Measurements from ENCODE around the gene TCERG1L.

Gene TCERG1L

DNA sequence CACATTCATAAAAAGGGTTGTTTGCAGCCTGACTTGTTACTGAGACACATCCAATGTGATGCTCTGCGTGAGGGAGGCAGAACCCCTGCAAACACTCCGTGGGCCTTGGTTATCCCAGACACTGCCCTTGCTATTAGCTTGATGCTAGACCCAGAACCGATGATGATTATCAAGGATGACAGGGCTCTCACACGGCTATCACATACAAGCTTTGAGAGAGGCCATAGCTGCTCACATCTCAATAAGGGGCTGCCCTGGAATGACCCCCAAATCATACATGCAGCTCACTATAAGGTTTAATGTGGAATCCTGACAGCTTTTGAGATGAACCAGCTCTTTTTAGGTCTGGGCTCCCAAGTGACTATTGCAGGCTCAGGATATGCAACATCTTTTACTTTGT lies 44.4 kb upstream of the TCERG1L start:
- no peak for TF ChIP-seq CEBPB (IDR thresholded peaks at IDR 0.05)
- no peak for TF ChIP-seq CREB1 (IDR thresholded peaks at IDR 0.05; ENCODE audit: low read depth)
- no peak for TF ChIP-seq FOXM1 (IDR thresholded peaks at IDR 0.05; ENCODE audit: borderline replicate concordance, low read depth)
- no peak for TF ChIP-seq RAD21 (IDR thresholded peaks at IDR 0.05; ENCODE audit: low read depth)

DNA sequence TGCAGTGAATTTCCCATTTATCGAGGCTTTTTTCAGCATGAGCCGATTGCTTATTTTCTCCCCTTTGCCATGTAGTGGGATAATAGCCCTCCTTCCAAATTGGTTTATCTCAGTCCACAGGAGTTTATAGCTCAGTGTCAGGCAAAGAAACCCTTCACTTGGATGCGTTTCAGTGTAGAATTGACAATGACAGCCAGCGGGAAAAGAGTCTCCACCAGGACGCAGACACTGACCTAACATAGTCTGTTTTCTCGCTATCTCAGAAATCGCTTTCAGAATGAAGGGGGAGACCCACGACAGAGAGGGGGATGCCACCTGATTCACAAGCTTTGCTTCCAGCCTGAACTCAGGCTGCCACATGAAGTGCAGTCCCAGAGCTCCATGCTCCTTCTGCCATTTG lies 43.5 kb upstream of the TCERG1L start:
- TF ChIP-seq ZBTB7A (IDR thresholded peaks at IDR 0.05; ENCODE audit: low read depth) (no peak), CREB1 (IDR thresholded peaks at IDR 0.05; ENCODE audit: low read depth) (no peak), TCF12 (IDR thresholded peaks at IDR 0.05; ENCODE audit: low read depth) (no peak), TEAD4 (IDR thresholded peaks at IDR 0.05) (no peak)
- TF ChIP-seq, protein P1, sequence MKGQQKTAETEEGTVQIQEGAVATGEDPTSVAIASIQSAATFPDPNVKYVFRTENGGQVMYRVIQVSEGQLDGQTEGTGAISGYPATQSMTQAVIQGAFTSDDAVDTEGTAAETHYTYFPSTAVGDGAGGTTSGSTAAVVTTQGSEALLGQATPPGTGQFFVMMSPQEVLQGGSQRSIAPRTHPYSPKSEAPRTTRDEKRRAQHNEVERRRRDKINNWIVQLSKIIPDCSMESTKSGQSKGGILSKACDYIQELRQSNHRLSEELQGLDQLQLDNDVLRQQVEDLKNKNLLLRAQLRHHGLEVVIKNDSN (IDR thresholded peaks at IDR 0.05), result no peak
- TF ChIP-seq, protein P2, sequence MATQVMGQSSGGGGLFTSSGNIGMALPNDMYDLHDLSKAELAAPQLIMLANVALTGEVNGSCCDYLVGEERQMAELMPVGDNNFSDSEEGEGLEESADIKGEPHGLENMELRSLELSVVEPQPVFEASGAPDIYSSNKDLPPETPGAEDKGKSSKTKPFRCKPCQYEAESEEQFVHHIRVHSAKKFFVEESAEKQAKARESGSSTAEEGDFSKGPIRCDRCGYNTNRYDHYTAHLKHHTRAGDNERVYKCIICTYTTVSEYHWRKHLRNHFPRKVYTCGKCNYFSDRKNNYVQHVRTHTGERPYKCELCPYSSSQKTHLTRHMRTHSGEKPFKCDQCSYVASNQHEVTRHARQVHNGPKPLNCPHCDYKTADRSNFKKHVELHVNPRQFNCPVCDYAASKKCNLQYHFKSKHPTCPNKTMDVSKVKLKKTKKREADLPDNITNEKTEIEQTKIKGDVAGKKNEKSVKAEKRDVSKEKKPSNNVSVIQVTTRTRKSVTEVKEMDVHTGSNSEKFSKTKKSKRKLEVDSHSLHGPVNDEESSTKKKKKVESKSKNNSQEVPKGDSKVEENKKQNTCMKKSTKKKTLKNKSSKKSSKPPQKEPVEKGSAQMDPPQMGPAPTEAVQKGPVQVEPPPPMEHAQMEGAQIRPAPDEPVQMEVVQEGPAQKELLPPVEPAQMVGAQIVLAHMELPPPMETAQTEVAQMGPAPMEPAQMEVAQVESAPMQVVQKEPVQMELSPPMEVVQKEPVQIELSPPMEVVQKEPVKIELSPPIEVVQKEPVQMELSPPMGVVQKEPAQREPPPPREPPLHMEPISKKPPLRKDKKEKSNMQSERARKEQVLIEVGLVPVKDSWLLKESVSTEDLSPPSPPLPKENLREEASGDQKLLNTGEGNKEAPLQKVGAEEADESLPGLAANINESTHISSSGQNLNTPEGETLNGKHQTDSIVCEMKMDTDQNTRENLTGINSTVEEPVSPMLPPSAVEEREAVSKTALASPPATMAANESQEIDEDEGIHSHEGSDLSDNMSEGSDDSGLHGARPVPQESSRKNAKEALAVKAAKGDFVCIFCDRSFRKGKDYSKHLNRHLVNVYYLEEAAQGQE (IDR thresholded peaks at IDR 0.05; ENCODE audit: low read depth), result no peak
- TF ChIP-seq, protein P3, sequence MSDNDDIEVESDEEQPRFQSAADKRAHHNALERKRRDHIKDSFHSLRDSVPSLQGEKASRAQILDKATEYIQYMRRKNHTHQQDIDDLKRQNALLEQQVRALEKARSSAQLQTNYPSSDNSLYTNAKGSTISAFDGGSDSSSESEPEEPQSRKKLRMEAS (IDR thresholded peaks at IDR 0.05), result no peak

DNA sequence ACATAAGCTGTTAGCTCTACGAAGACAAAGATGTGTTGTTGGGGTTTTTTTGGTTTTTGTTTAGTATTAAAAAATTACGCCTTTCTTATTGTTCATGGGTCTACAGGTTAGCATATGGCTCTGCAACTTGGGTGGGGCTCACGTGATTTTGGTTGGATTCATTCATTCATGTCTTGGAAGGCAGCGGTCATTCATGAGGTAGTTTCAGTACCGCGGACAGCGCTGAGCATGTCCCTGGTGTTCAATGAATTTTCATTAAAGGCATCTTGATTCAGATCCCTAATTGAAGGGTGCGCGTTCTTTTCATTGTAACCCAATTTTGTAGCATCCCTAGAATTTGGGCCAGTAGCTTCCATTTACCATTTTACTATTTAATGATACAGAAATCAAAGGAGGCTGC lies 42.9 kb upstream of the TCERG1L start:
- TF ChIP-seq, protein P1 (IDR thresholded peaks at IDR 0.05), result 0 out of 2 replicates have a peak, but pooled peaks have one; percentile 31
- no peak for TF ChIP-seq NFIC (IDR thresholded peaks at IDR 0.05)
- TF ChIP-seq FOXM1 (IDR thresholded peaks at IDR 0.05; ENCODE audit: borderline replicate concordance, low read depth), result no peak
- TF ChIP-seq EGR1 (IDR thresholded peaks at IDR 0.05), result no peak
- TF ChIP-seq TCF12 (IDR thresholded peaks at IDR 0.05; ENCODE audit: low read depth), result no peak
- TF ChIP-seq, protein P2 (IDR thresholded peaks at IDR 0.05; ENCODE audit: low read depth), result peak; percentile 94
- no peak for TF ChIP-seq CREB1 (IDR thresholded peaks at IDR 0.05; ENCODE audit: low read depth)
- no peak for TF ChIP-seq CEBPB (IDR thresholded peaks at IDR 0.05)
- no peak for TF ChIP-seq ZBTB7A (IDR thresholded peaks at IDR 0.05; ENCODE audit: low read depth)

DNA sequence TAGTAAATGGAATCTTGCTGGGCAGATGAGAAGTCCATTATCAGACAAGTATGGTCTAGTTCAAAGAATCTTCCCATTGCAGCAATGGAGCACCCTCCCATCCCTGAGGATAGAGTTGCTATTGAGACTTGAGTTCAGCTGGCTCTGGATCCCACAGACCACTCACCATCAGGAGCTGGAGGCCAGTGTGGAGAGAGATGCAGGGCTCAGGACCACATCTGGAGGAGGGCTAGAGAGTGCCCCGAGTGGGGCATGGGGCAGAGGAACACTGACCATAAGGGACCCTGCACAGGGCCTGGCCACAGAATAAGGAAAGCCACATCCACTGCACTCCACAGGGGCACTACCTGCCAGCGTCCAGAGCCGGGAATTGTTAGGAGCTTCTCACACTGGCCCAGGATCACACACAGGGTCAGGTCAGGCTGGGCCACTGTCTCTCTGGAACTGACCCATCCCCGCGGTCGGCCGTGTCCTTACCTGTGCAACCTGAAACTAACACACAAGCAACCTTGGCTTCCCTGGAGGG lies 41.3 kb upstream of the TCERG1L start:
- TF ChIP-seq RAD21 (IDR thresholded peaks at IDR 0.05; ENCODE audit: low read depth) (no peak), FOXM1 (IDR thresholded peaks at IDR 0.05; ENCODE audit: borderline replicate concordance, low read depth) (no peak), TAF1 (IDR thresholded peaks at IDR 0.05; ENCODE audit: low read depth) (no peak), TEAD4 (IDR thresholded peaks at IDR 0.05) (no peak), CEBPB (IDR thresholded peaks at IDR 0.05) (no peak), EGR1 (IDR thresholded peaks at IDR 0.05) (no peak), EP300 (IDR thresholded peaks at IDR 0.05; ENCODE audit: borderline replicate concordance) (no peak), ZBTB7A (IDR thresholded peaks at IDR 0.05; ENCODE audit: low read depth) (no peak), TCF12 (IDR thresholded peaks at IDR 0.05; ENCODE audit: low read depth) (no peak), NFIC (IDR thresholded peaks at IDR 0.05) (no peak), YY1 (IDR thresholded peaks at IDR 0.05; ENCODE audit: low read depth) (no peak), CREB1 (IDR thresholded peaks at IDR 0.05; ENCODE audit: low read depth) (no peak)
- TF ChIP-seq, protein P1 (IDR thresholded peaks at IDR 0.05), result no peak
- TF ChIP-seq, protein P3 (IDR thresholded peaks at IDR 0.05), result no peak
- TF ChIP-seq, protein P2 (IDR thresholded peaks at IDR 0.05; ENCODE audit: low read depth), result no peak
